Measurements from ENCODE around the gene MED12. TPM values are rescaled to one million over a fixed set of nuclear protein-coding genes. Genes with fewer than 3 reads are reported as not detected.

Gene MED12
- total RNA-seq, 1 donor from 2014 or later = 33.5 TPM

DNA sequence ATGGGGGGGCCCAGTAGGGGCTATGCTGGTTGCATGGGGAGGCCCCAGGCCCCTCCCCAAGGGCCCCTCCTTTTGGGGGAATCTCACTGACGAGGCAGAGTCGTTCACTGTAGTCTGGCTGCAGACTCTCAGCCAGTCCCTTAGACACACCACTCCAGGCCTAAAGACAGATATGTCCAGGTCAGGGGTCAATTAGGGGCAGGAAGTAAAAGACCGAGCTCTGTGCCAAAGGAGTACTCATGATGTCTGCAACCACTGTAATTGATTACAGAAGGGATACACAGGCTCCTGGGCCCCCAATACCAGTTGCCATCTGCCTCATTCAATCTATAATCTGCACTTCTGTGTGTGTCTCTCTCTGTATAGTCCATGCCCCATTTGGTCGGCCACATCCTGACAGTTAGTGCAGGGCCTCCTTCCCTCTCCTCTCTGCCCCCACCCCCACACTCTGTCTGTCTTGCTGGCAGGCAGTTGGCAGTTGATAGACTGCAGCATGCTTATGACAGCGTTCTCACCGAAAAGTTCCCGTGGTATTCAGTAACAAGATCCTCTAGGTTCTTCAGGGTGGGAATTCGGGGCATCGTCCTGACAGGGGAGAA, 10.5 kb upstream of the MED12 start:
- DNase-seq = peak; percentile 38

DNA sequence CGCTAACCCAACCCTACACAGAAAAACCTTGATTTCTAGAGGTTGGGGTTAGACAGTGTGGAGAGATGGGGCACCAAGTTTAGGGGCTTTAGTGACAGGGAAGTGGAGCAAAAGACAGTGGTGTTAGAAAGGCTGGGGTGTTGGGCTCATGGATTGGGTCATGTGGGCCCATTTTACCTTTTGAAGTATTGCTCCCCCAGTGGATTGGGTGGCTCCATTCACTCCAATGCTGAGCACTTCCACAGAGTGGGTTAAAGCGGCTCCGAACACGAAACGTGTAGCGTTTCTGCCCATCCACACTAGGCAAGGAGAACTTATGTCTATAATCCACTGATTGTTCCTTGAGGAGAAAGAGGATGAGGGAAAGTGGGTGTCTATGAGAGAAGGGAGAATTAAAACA, 9.3 kb upstream of the MED12 start:
- no peak for DNase-seq

DNA sequence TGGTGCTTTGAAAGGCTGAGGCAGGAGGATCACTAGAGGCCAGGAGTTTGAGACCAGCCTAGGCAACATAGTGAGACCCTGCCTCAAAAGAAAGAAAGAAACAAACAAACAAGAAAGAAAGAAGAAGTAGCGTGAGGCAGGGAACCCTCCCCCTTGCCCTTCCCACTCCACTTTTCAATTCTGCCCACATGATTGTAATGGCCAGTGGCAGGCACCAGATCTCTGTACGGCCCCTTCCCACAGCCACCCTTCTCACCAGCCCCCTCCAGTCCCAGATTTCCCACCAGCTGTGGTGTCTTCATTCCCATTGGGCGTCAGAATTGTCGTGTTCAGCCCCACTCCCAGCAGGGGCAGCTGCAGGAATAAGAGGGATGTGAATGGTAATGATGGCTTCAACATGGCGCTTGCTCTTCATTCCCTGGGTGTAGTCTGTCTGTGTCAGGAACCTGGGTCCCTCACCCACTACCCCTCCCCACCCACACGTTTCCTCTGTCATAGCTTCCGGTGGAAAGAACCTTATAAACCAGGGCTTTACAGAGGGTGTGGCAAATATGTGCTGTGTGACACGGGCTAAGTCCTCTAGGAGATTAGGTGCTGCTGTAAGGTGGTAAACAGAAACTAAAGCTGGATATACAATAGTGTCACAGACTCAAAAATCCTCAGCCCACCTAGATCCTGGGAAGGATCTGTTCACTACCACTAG, 7.1 kb upstream of the MED12 start, which contains the start of gene IL2RG:
Gene IL2RG (minus strand): TSS at position 437 of the 703 bp plus-strand sequence. CDS start 38 bp downstream, at position 399.
- peak; percentile 39 for DNase-seq

DNA sequence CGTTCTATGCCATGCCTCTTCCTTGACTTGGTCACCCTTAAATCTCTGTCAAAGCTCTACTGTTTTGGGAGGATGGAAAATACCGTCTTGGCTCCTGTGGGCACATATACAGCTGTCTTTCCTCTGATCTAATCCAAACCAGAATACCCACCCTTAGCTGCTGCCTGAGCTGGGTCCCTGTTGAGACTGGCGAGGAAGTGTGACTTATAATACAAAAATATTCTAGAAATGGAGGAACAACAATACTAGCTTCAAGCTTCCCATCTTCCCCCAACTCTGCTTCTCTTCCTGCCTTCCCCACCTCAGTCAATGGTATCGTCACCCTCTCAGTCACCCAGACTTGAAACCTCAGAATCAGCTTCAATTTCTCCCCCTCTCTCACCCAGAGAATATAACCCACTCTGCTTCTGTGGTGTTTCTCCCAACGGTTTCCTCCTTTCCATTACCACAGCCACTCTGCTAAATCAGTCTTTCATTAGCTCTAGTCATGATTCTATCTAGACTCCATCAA, 6.4 kb upstream of the MED12 start:
- DNase-seq = peak; percentile 26

DNA sequence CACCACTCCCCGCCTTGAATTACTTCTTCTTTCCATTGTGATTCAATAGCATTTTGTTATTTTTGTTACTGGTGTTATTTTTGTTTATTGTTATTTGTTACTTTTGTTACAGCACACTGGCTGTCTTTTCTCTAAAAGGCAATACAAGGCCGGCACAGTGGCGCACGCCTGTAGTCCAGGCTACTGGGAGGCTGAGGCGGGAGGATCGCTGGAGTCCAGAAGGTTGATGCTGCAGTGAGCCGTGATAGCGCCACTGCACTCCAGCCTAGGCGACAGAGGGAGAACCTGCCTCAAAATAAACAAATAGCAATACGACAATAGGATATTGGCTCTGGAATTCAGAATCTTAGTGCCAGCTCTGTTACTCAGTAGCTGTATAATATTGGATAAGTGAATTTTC, 1.0 kb upstream of the MED12 start:
- no peak for DNase-seq

DNA sequence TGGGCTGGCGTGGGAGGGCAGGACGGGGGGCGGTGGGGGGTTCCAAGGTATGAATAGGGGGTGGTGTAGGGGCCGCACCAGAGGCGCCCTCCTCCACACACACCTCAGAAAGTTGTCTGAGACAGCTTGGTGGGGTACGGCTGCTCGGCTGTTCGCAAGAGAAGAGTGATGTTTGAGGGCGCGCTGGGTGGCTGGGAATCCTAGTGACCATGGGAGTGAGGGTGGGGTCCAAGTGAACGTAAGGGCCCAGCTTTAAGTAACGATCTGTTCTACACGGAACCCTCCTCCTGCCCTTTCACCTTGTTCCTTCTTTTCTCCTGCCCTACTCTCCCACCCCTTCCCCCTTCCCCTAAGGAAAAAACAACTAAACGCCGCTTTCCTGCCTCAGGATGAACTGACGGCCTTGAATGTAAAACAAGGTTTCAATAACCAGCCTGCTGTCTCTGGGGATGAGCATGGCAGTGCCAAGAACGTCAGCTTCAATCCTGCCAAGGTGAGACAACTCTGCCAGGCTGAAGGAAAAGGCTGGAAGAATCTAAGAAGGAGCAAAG, 664 bp downstream of the MED12 start:
- DNase-seq = no peak

DNA sequence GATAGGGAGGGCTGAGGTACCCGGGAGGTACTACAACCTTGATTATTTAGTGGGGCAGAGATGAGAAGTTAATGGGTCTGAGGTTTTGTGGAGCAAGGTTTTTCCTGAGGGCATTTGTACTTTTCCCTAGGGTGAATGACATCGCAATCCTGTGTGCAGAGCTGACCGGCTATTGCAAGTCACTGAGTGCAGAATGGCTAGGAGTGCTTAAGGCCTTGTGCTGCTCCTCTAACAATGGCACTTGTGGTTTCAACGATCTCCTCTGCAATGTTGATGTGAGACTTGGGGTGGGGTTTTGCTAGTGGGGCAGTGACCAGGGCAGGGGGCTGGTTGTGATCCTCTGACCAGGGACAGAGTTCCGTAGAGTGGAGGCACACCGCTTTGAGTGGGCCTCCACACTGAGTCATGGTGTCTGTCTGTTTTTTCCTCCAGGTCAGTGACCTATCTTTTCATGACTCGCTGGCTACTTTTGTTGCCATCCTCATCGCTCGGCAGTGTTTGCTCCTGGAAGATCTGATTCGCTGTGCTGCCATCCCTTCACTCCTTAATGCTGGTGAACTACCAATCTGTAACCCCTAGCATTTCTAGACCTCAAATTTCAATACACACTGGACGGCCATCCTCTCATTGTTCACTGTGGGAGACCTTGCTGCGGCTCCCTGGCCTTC, 9.9 kb downstream of the MED12 start:
- no peak for DNase-seq

DNA sequence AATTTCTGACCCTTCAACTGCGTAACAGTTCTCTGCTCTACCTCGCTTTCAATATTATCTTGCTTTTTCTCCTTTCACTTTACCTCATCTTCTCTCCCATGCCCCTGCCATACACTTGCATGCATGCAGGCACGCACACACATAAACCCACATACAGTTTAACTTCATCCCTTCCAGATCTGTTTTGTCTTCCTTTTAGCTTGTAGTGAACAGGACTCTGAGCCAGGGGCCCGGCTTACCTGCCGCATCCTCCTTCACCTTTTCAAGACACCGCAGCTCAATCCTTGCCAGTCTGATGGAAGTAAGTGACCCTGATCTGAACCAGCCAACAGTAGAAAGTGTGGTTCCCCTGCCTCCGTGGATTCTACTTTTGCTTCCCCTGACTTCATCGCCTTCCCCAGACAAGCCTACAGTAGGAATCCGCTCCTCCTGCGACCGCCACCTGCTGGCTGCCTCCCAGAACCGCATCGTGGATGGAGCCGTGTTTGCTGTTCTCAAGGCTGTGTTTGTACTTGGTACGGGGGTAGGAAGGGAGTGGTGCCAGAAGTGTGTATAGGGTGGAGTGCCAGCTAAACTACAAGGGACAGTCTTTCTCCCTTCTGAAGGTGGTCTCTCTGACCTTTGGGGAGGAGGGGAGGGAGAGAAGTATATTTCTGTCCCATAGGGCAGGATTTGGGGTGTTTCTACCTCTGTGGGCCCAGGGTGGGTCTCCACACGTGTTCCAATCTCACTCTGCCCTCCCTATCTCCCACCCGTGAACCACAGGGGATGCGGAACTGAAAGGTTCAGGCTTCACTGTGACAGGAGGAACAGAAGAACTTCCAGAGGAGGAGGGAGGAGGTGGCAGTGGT, 10.7 kb downstream of the MED12 start:
- peak; percentile 84 for DNase-seq

DNA sequence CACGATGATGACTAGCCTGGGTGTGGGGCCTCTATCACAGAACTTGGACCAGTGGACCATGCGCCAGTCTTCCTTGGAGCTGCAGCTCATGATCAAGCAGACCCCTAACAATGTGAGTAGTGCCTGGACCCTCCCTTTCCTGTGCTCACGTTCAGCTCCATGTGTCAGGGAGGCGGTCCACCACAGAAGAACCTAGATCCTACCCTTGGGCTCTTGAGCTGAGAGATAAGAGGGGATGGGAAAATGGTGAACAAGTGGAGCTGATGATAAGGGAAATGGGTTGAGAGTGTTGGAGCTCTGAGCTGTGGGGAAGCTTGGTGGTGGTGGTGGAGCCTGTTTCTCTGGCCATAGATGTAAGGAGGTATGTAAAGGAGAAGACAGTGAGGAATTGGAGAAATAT, 13.1 kb downstream of the MED12 start:
- DNase-seq = no peak

DNA sequence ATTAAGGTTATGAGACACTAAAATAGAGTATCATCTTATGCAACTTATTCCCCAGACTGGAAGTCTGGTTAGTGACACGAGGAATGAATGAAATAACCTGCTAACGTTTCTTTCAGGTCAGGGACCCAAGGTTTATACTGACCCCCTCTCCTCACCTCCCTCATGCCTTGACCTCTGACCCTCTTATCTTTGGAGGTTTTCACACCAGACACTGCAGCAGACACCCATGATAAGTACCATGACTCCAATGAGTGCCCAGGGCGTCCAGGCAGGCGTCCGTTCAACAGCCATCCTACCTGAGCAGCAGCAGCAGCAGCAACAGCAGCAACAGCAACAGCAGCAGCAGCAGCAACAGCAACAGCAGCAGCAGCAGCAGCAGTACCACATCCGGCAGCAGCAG, 22.0 kb downstream of the MED12 start:
- DNase-seq = no peak

DNA sequence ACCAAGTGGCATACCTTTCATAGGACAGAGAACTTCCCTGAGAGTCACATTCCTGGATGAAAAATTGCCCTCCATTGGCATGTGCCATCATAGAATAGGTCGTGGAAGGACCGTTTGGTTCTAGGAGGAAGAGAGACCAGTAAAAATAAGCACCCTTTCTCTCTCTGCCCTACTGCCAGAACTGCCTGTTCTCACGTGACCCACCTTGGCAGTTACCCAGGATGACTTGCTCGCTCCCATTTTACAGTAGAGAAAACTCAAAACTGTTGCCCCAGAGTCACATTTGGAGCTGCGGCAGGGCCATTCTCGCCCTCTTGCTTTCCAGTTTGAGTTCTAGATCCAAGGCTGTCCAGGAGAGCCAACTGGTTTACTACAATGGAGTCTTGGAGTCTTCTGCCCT, 25.1 kb downstream of the MED12 start:
- no peak for DNase-seq

DNA sequence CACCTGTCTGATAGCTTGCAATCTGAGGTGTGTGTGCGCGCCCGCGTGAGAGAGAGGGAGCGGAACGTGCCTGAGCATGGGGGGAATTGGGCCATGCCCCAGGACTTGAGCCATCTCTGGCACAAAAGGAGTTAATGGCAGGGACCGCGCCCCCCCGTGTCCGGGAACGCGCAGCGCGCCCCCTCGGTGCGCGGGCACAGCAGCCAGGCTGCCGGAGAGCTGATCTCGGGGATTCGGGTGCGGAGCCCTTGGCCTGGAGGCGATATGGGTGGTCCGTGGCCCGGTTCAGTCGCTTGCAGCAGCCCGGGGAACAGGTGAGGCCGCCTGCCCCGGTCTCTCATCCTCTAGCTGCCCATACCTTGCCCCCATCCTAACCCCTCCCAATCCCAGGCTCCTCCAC, 26.3 kb downstream of the MED12 start, which contains the start of gene NLGN3:
Gene NLGN3 (plus strand): TSS at position 191 of the 400 bp plus-strand sequence. CDS start 2,909 bp downstream, outside the sequence.
- peak; percentile 22 for DNase-seq

DNA sequence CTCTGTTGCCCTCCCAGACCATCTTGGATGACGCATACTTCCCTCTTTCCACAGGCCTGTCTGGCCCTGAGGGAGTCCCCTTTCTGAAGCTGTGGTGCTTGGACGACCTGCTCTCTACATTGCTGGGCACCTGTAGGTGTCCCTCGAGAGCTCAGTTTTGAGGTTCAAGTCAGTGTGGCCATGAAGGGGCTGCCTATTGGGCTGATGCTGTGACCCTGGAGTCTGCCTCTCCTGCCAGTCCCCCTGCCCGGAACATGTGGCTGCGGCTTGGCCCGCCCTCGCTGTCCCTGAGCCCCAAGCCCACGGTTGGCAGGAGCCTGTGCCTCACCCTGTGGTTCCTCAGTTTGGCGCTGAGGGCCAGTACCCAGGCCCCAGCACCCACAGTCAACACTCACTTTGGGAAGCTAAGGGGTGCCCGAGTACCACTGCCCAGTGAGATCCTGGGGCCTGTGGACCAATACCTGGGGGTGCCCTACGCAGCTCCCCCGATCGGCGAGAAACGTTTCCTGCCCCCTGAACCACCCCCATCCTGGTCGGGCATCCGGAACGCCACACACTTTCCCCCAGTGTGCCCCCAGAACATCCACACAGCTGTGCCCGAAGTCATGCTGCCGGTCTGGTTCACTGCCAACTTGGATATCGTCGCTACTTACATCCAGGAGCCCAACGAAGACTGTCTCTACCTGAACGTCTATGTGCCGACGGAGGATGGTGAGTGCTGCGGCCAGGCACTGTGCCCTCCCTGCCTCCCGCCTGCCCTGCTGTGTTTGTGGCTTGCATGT, 29.3 kb downstream of the MED12 start:
- DNase-seq = no peak

DNA sequence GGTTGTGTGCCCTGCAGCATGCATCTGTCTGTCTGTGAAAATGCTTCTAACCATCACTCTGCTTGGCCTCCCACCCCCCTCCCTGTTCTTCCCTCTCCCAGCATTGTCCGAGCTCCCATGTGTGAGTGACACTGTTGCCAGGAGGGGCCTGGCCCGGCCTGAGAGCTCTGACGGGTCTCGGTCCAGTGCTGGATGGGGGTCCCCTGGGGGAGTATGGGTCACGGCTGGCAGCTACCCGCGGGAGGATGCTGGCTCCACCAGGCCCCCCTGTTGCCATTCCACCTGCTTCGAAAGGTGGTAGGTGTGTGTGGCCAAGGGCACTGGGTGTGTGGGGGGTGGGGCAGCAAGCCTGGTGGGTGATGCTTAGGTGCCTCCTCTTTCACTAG, 29.9 kb downstream of the MED12 start:
- no peak for DNase-seq

DNA sequence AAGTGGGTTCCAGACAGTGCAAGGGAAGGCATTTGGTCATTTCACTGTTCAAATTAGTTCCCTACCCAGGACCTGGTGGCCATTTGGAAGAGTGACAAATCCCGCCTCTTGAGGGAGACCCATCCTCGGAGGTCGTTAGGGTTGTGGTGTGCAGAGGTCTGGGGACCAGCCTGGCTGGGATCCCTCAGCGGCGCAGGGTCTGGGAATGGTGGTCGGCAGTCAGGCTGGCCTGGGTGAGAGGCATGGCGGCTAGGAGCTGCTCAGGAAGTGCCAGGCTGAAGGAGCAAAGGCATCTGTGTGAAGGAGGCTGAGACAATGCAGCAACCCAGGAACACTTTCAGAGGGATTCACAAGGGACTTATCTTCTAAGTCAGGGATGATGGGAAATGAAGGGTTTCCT, 33.0 kb downstream of the MED12 start:
- DNase-seq = no peak

DNA sequence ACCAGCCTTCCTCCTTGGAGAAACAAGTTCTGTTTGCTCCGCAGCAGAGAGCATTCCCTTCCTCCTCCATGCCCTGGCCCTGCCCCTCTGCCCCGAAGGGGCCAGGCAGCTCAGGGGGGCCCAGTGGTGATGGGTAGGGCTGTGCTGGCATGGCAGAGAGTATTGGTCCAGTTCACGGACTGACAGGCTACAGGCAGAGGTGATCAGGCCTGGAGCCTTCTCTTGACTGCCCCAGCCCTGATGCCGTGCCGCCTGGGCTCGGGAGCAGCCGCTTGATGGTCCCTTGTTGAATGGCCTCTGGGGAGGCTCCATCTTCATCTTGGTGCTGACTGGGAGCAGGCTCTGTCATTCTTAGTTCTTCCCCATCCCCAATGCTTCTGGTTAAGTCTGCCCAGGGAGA, 35.8 kb downstream of the MED12 start:
- DNase-seq = no peak

DNA sequence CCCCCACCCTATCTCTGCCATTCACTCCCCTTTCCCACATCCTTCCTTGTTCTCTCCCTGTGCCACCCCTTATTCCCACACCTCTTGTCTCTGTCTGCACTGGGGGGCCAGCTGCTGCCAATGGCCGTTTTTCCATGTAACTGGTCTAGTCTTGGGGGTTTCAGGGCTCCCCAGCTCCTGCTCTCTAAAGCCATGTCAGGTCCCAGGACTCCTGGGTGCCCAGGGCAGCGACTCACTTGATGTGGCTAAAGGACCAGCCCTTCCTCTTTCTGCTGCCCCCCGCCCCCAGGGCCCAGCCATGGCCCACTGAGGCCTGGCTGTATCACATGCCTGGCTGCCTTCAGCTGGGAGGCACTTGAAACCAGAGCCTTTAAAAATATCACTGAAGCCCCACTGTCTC, 36.2 kb downstream of the MED12 start:
- no peak for DNase-seq

DNA sequence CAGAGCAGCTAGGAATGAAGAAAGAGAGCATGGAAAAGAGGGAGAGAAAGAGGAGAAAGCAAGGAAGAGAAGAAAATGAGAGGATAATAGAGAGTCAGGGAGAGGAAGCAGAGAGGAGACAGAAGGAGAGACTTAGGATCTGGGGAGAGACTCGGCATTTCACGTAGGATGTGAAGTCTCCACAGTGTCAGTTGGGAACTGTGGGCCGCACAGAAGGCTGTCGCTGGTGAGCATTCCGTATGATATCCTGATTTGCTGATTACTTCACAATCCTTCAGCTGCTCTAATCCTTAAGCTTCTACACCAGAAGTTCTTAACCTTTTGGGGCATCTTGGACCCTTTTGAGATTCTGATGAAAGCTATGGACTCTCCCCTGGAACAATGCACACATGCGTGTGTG, 40.2 kb downstream of the MED12 start:
- DNase-seq = no peak

DNA sequence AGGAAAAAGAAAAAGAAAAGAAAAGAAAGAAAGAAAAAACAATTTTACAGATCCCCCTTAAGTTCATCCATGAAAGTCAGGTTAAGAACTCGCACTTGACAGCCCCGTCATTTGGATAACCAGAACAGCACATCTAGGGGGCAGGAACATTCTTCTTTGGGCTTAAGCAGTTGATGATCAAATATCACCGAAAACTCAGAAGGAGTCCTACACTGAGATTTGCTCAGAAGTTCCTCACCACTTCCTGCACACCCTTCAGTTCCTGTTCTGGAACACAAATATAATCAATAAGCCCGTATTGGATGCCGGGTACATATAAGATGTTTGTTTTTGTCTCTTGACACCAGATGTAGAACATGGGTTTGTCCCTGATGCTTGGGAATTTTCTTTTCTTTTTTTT, 40.9 kb downstream of the MED12 start:
- no peak for DNase-seq

DNA sequence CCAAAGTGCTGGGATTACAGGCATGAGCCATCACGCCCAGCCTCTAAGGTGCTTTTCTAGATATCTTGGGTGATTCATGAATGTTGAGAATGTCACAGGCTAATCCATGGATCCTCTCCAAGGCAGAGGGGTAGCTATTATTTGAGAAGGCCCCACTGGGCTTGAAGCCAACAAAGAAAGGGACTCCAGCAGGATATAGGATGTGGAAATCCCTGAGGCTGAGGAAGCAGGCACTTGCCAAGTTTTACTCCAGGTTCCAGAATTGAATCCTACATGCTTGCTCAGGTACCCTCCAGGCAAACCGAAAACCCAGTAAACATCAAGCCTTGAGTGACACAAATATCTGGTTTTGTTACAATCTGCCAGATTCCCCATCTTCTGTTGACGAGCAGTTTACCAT, 42.1 kb downstream of the MED12 start:
- DNase-seq = no peak

DNA sequence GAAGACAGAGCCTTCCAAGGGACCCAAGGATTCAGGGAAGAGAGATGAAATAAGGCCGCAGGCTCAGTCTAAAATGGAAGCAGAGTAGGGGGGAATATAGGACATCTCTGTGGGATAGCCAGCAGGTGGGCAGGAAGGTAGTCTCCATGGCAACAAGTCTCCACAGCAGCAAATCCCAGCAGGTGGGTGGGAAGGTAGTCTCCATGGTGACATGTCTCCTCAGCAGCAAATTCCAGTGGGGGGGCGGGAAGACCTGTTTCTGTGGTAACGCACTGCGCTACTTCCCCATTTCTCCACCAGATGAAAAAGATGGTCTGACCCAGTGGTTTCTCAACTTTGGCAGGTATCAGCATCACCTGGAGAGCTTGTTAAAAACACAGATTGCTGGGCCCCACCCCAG, 44.6 kb downstream of the MED12 start:
- no peak for DNase-seq

Measured in tongue (tissue), 2 donors.